GM23338 (cell line): ENCODE results near the gene CLDN2. TPM values are rescaled to one million over a fixed set of nuclear protein-coding genes. Genes with fewer than 3 reads are reported as not detected.

Experiments
- ATAC-seq: fragments of 200-7000 bp; cut with Tn5 transposase; 3 replicates; pipeline ENCODE4 v1.9.1; 2020
- DNase-seq: peaks from one replicate; pipeline ENCODE4 v3.0.0-alpha.2; 2015; ENCODE audit warnings: low spot score
- H2AFZ ChIP-seq: fragments of 200-600 bp; sonication (generic); 2 replicates; pipeline ENCODE4 v1.8.0; 2016; ENCODE audit warnings: antibody characterized with exemption, mild to moderate bottlenecking, moderate library complexity
- H3F3A ChIP-seq: fragments of 200-600 bp; sonication (generic); replicated peaks from 2 replicates; pipeline ENCODE4 v1.8.0; 2017; ENCODE audit warnings: antibody characterized with exemption, mixed run types, low read depth
- H3K27ac ChIP-seq: fragments of 200-600 bp; sonication (generic); 2 replicates; pipeline ENCODE4 v1.6.1; 2016; ENCODE audit warnings: low read depth
- H3K27me3 ChIP-seq: fragments of 200-600 bp; sonication (generic); 2 replicates; pipeline ENCODE4 v1.8.0; 2016; ENCODE audit warnings: mild to moderate bottlenecking, mixed run types, moderate library complexity; ENCODE audit not compliant: insufficient read depth
- H3K36me3 ChIP-seq: fragments of 200-600 bp; sonication (generic); 2 replicates; pipeline ENCODE4 v1.8.0; 2016; ENCODE audit warnings: mild to moderate bottlenecking; ENCODE audit not compliant: insufficient read depth
- H3K4me1 ChIP-seq: fragments of 200-600 bp; sonication (generic); 2 replicates; pipeline ENCODE4 v1.8.0; 2016; ENCODE audit warnings: mild to moderate bottlenecking, moderate library complexity; ENCODE audit not compliant: insufficient read depth
- H3K4me2 ChIP-seq: fragments of 200-600 bp; sonication (generic); 2 replicates; pipeline ENCODE4 v1.7.1; 2017; ENCODE audit warnings: mixed run types
- H3K4me3 ChIP-seq: fragments of 200-600 bp; sonication (generic); 2 replicates; pipeline ENCODE4 v1.6.1; 2016; ENCODE audit warnings: mixed run types
- H3K79me2 ChIP-seq: fragments of 200-600 bp; sonication (generic); replicated peaks from 2 replicates; pipeline ENCODE4 v1.8.0; 2017; ENCODE audit warnings: mild to moderate bottlenecking; ENCODE audit not compliant: insufficient read depth
- H3K9me2 ChIP-seq: fragments of 200-600 bp; sonication (generic); 2 replicates; pipeline ENCODE4 v1.8.0; 2017; ENCODE audit not compliant: insufficient read depth
- H4K20me1 ChIP-seq: fragments of 200-600 bp; sonication (generic); replicated peaks from 2 replicates; pipeline ENCODE4 v1.8.0; 2017; ENCODE audit warnings: mild to moderate bottlenecking; ENCODE audit not compliant: insufficient read depth
- H3K27ac Mint-ChIP-seq: 2 replicates; pipeline ENCODE4 v1.8.0; 2020; ENCODE audit warnings: inconsistent platforms, mild to moderate bottlenecking, moderate library complexity, mixed read lengths
- H3K27me3 Mint-ChIP-seq: 3 replicates; pipeline ENCODE4 v1.8.0; 2022; ENCODE audit warnings: low read depth, mild to moderate bottlenecking, moderate library complexity, mixed read lengths, inconsistent platforms; ENCODE audit not compliant: insufficient read depth, poor library complexity
- H3K36me3 Mint-ChIP-seq: 3 replicates; pipeline ENCODE4 v1.8.0; 2021; ENCODE audit warnings: low read depth, mild to moderate bottlenecking, inconsistent platforms, moderate library complexity, mixed read lengths
- H3K4me1 Mint-ChIP-seq: 3 replicates; pipeline ENCODE4 v1.8.0; 2020; ENCODE audit warnings: mild to moderate bottlenecking, inconsistent platforms, mixed read lengths
- H3K4me3 Mint-ChIP-seq: 3 replicates; pipeline ENCODE4 v1.8.0; 2021; ENCODE audit warnings: moderate library complexity, mild to moderate bottlenecking, inconsistent platforms, mixed read lengths
- H3K9me3 Mint-ChIP-seq: 3 replicates; pipeline ENCODE4 v1.8.0; 2020; ENCODE audit warnings: moderate library complexity, mild to moderate bottlenecking, inconsistent platforms, mixed read lengths
- CREB1 ChIP-seq: fragments of 250-450 bp; sonication (Bioruptor Pico); IDR thresholded peaks from 2 replicates; pipeline ENCODE4 v1.5.0; 2020; ENCODE audit warnings: low read depth, mild to moderate bottlenecking, moderate library complexity
- CTCF ChIP-seq, 2 experiments: fragments of 200-600 bp in 1 of 2; sonication (generic) in 1 of 2; conservative IDR thresholded peaks; 2 replicates each; pipeline versions ENCODE4 v1.5.1 to v1.6.1; 2016 to 2017; ENCODE audit warnings: antibody characterized with exemption in 2 of 2, low read depth in 2 of 2, mild to moderate bottlenecking in 2 of 2, moderate library complexity in 1 of 2
- EZH2 ChIP-seq: fragments of 200-600 bp; sonication (generic); IDR thresholded peaks from one replicate; pipeline ENCODE4 v1.8.0; 2017; ENCODE audit warnings: antibody characterized with exemption, mild to moderate bottlenecking, low read depth; ENCODE audit not compliant: unreplicated experiment
- JUNB ChIP-seq: IDR thresholded peaks from one replicate; pipeline ENCODE4 v1.6.1; 2016; ENCODE audit warnings: antibody characterized with exemption; ENCODE audit not compliant: unreplicated experiment
- POLR2AphosphoS5 ChIP-seq: IDR thresholded peaks from 2 replicates; pipeline ENCODE4 v1.6.1; 2016; ENCODE audit warnings: antibody characterized with exemption, low read depth
- STAT1 ChIP-seq: IDR thresholded peaks from one replicate; pipeline ENCODE4 v1.6.1; 2016; ENCODE audit warnings: antibody characterized with exemption; ENCODE audit not compliant: unreplicated experiment
- ZNF331 ChIP-seq: fragments of 250-450 bp; sonication (Bioruptor Pico); IDR thresholded peaks from 2 replicates; pipeline ENCODE4 v1.5.0; 2020; ENCODE audit warnings: low read depth, mild to moderate bottlenecking, moderate library complexity
- polyA plus RNA-seq: library from polyadenylated mRNA; unstranded; fragments of >200 nt; fragmentation: Nextera tagmentation; extraction: Ambion mirVana; gene quantifications from 2 replicates; pipeline ENCODE4 v1.2.1, GENCODE V29; 2016
- total RNA-seq: library from RNA; depleted of rRNA; stranded (reverse); fragments of >200 nt; shearing (Covaris generic); gene quantifications from 2 replicates; pipeline ENCODE4 v1.2.3, GENCODE V29; 2014
- TF ChIP-seq, protein P1 (sequence below): IDR thresholded peaks from one replicate; pipeline ENCODE4 v1.6.1; 2018; ENCODE audit warnings: antibody characterized with exemption; ENCODE audit not compliant: unreplicated experiment
- TF ChIP-seq, protein P2 (sequence below): IDR thresholded peaks from 2 replicates; pipeline ENCODE4 v1.6.1; 2016; ENCODE audit warnings: antibody characterized with exemption

Gene CLDN2
- total and polyA plus RNA-seq, 2 experiments from 2014 or later, result not detected

DNA sequence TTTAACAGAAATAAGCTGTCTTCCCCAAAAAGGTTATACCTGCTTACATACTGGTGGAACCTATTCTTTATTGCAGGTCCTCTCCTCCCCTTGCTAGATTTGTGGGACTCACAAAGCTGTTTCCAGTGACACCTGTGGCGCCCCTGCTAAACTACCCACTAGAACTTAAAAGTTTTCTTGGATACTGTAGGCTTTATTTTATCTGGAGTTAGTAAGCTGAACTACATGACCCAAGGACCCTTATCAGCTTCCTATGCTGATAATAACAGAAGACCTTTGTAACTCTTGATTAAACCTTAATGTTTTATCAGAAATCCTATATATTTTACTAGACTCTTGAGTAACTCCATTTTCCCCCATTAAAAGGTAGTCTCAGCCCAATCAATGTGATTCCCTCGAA lies 32.3 kb downstream of the CLDN2 start:
- Mint-ChIP-seq H3K4me3 (no peak overlapping the region), H3K27me3 (no peaks in the 10 kb centered on the region), H3K4me1 (no peaks in the 10 kb centered on the region), H3K27ac (no peak overlapping the region), H3K9me3 (no peaks in the 10 kb centered on the region), H3K36me3 (no peaks in the 10 kb centered on the region)
- no peak for DNase-seq
- Histone ChIP-seq H3K79me2 (no peaks in the 10 kb centered on the region), H3K4me1 (no peaks in the 10 kb centered on the region), H3F3A (no peaks in the 10 kb centered on the region), H3K27me3 (no peaks in the 10 kb centered on the region), H3K27ac (no peak overlapping the region), H4K20me1 (no peaks in the 10 kb centered on the region), H2AFZ (no peak overlapping the region), H3K36me3 (no peaks in the 10 kb centered on the region), H3K4me3 (no peak overlapping the region), H3K4me2 (no peak overlapping the region), H3K9me2 (no peaks in the 10 kb centered on the region)
- TF ChIP-seq, protein P1, sequence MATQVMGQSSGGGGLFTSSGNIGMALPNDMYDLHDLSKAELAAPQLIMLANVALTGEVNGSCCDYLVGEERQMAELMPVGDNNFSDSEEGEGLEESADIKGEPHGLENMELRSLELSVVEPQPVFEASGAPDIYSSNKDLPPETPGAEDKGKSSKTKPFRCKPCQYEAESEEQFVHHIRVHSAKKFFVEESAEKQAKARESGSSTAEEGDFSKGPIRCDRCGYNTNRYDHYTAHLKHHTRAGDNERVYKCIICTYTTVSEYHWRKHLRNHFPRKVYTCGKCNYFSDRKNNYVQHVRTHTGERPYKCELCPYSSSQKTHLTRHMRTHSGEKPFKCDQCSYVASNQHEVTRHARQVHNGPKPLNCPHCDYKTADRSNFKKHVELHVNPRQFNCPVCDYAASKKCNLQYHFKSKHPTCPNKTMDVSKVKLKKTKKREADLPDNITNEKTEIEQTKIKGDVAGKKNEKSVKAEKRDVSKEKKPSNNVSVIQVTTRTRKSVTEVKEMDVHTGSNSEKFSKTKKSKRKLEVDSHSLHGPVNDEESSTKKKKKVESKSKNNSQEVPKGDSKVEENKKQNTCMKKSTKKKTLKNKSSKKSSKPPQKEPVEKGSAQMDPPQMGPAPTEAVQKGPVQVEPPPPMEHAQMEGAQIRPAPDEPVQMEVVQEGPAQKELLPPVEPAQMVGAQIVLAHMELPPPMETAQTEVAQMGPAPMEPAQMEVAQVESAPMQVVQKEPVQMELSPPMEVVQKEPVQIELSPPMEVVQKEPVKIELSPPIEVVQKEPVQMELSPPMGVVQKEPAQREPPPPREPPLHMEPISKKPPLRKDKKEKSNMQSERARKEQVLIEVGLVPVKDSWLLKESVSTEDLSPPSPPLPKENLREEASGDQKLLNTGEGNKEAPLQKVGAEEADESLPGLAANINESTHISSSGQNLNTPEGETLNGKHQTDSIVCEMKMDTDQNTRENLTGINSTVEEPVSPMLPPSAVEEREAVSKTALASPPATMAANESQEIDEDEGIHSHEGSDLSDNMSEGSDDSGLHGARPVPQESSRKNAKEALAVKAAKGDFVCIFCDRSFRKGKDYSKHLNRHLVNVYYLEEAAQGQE, result no peak
- TF ChIP-seq POLR2AphosphoS5 (no peak), STAT1 (no peak)
- TF ChIP-seq, protein P2, sequence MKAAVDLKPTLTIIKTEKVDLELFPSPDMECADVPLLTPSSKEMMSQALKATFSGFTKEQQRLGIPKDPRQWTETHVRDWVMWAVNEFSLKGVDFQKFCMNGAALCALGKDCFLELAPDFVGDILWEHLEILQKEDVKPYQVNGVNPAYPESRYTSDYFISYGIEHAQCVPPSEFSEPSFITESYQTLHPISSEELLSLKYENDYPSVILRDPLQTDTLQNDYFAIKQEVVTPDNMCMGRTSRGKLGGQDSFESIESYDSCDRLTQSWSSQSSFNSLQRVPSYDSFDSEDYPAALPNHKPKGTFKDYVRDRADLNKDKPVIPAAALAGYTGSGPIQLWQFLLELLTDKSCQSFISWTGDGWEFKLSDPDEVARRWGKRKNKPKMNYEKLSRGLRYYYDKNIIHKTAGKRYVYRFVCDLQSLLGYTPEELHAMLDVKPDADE, result no peak
- ATAC-seq, result no peak

- no peak for TF ChIP-seq STAT1
- TF ChIP-seq CTCF (conservative IDR thresholded peaks at IDR 0.05; ENCODE audit: low read depth in 2 of 2), result no peak; a peak in 2 of 4 replicates
- TF ChIP-seq JUNB, result no peak
- TF ChIP-seq ZNF331 (CRISPR knock-in tag), result no peak
- TF ChIP-seq POLR2AphosphoS5, result no peak
- TF ChIP-seq CREB1, result no peak
- TF ChIP-seq EZH2, result no peak
- TF ChIP-seq, protein P2, result no peak
- Histone ChIP-seq H3K4me3 (no peak overlapping the region), H3K79me2 (no peaks in the 10 kb centered on the region), H3K4me1 (no peaks in the 10 kb centered on the region), H3K27ac (no peak overlapping the region), H3K36me3 (no peaks in the 10 kb centered on the region), H3F3A (no peaks in the 10 kb centered on the region), H4K20me1 (no peaks in the 10 kb centered on the region), H3K27me3 (no peaks in the 10 kb centered on the region), H3K9me2 (no peaks in the 10 kb centered on the region), H2AFZ (no peak overlapping the region), H3K4me2 (no peak overlapping the region)
- no peak overlapping the region for H3K4me3 Mint-ChIP-seq
- no peak overlapping the region for H3K27ac Mint-ChIP-seq
- no peaks in the 10 kb centered on the region for H3K27me3 Mint-ChIP-seq
- H3K4me1 Mint-ChIP-seq, result no peaks in the 10 kb centered on the region
- H3K9me3 Mint-ChIP-seq, result no peaks in the 10 kb centered on the region
- DNase-seq, result no peak
- no peak for ATAC-seq
- no peaks in the 10 kb centered on the region; the same call in 2 of the 3 replicates for H3K36me3 Mint-ChIP-seq
Measured at GRCh38 chrX:106952988-106953387, 32.8 kb downstream of the CLDN2 start.
